IMR-90 (cell line): ENCODE measurements around the gene E2F4. TPM values are rescaled to one million over a fixed set of nuclear protein-coding genes. Genes with fewer than 3 reads are reported as not detected.

Experiments used
- ATAC-seq: fragments of 200-7000 bp; cut with Tn5 transposase; 2 replicates; pipeline ENCODE4 v1.9.1; 2020; ENCODE audit warnings: low read depth, mild to moderate bottlenecking, moderate library complexity
- BruUV-seq: library from RNA; stranded (reverse); fragments of 400-500 nt; replicated peaks from 2 replicates; lab custom pipeline; 2021; lab: Mats Ljungman, UMichigan
- CTCF ChIA-PET: fragments of 300-600 bp; formaldehyde crosslinking; extraction: SDS; loops from one replicate; lab custom pipeline; 2021; ENCODE audit warnings: antibody characterized with exemption; lab: Yijun Ruan, JAX
- POLR2A ChIA-PET: fragments of 300-600 bp; sonication (Branson Sonifier 250); formaldehyde crosslinking; loops from one replicate; lab custom pipeline; 2022; ENCODE audit warnings: antibody characterized with exemption; ENCODE audit not compliant: unreplicated experiment; lab: Charles Lee
- DNase-seq: peaks from one replicate; pipeline ENCODE4 v3.0.0; 2013
- H2AFZ ChIP-seq: replicated peaks from 2 replicates; pipeline ENCODE3; 2013; ENCODE audit warnings: low read length, mild to moderate bottlenecking; ENCODE audit not compliant: poor library complexity
- H2AK5ac ChIP-seq: 2 replicates; pipeline ENCODE4 v1.6.1; 2013; ENCODE audit warnings: low read depth, low read length, inconsistent platforms
- H2AK9ac ChIP-seq: replicated peaks from 2 replicates; pipeline ENCODE3; 2013; ENCODE audit warnings: mild to moderate bottlenecking, low read depth, low read length, moderate library complexity; ENCODE audit not compliant: poor library complexity
- H2BK120ac ChIP-seq: 2 replicates; pipeline ENCODE4 v1.6.1; 2013; ENCODE audit warnings: low read depth, low read length, inconsistent platforms
- H2BK15ac ChIP-seq: 3 replicates; pipeline ENCODE4 v1.6.1; 2013; ENCODE audit warnings: low read depth, low read length, inconsistent platforms
- H2BK20ac ChIP-seq: 2 replicates; pipeline ENCODE4 v1.6.1; 2013; ENCODE audit warnings: low read depth, mild to moderate bottlenecking, inconsistent platforms, low read length, moderate library complexity
- H2BK5ac ChIP-seq: 2 replicates; pipeline ENCODE4 v1.6.1; 2013; ENCODE audit warnings: mild to moderate bottlenecking, low read depth, low read length, inconsistent platforms; ENCODE audit not compliant: poor library complexity, severe bottlenecking
- H3K14ac ChIP-seq: replicated peaks from 2 replicates; pipeline ENCODE4 v1.6.1; 2013; ENCODE audit warnings: low read depth, low read length, inconsistent platforms
- H3K18ac ChIP-seq: 2 replicates; pipeline ENCODE4 v1.6.1; 2013; ENCODE audit warnings: low read depth, low read length, control low read depth
- H3K23ac ChIP-seq: 2 replicates; pipeline ENCODE4 v1.6.1; 2013; ENCODE audit warnings: low read depth, low read length, inconsistent platforms
- H3K27ac ChIP-seq: 2 replicates; pipeline ENCODE4 v1.5.1; 2013; ENCODE audit warnings: mild to moderate bottlenecking, control low read depth, low read length; ENCODE audit not compliant: insufficient read depth
- H3K27me3 ChIP-seq: 2 replicates; pipeline ENCODE4 v1.6.1; 2013; ENCODE audit warnings: low read length; ENCODE audit not compliant: control insufficient read depth, insufficient read depth
- H3K36me3 ChIP-seq: 2 replicates; pipeline ENCODE4 v1.6.1; 2013; ENCODE audit warnings: low read length, mixed read lengths; ENCODE audit not compliant: control insufficient read depth, insufficient read depth
- H3K4ac ChIP-seq: 2 replicates; pipeline ENCODE4 v1.6.1; 2013; ENCODE audit warnings: low read depth, low read length, inconsistent platforms
- H3K4me1 ChIP-seq: 2 replicates; pipeline ENCODE4 v1.6.1; 2013; ENCODE audit warnings: low read length, mixed read lengths; ENCODE audit not compliant: control insufficient read depth, insufficient read depth
- H3K4me2 ChIP-seq: 2 replicates; pipeline ENCODE4 v1.6.1; 2013; ENCODE audit warnings: low read depth, mild to moderate bottlenecking, control low read depth, low read length, moderate library complexity
- H3K4me3 ChIP-seq: 2 replicates; pipeline ENCODE4 v1.5.1; 2013; ENCODE audit warnings: low read depth, mild to moderate bottlenecking, control low read depth, low read length, moderate library complexity; ENCODE audit not compliant: insufficient read depth
- H3K56ac ChIP-seq: 2 replicates; pipeline ENCODE4 v1.6.1; 2013; ENCODE audit warnings: low read length, inconsistent platforms; ENCODE audit not compliant: insufficient read depth; ENCODE audit errors: extremely low read depth
- H3K79me1 ChIP-seq, 2 experiments: 2 replicates each; pipeline ENCODE4 v1.6.1; 2013; ENCODE audit warnings: low read length in 2 of 2, inconsistent platforms in 1 of 2, low read depth in 1 of 2
- H3K9ac ChIP-seq: 2 replicates; pipeline ENCODE4 v1.6.1; 2013; ENCODE audit warnings: low read depth, low read length, control low read depth
- H3K9me1 ChIP-seq: 2 replicates; pipeline ENCODE4 v1.6.1; 2013; ENCODE audit warnings: low read length, inconsistent platforms; ENCODE audit not compliant: insufficient read depth
- H3K9me3 ChIP-seq: 2 replicates; pipeline ENCODE4 v1.6.1; 2013; ENCODE audit warnings: low read length; ENCODE audit not compliant: control insufficient read depth, insufficient read depth
- H4K20me1 ChIP-seq: 2 replicates; pipeline ENCODE4 v1.6.1; 2013; ENCODE audit warnings: low read length, inconsistent platforms; ENCODE audit not compliant: insufficient read depth
- H4K5ac ChIP-seq: 2 replicates; pipeline ENCODE4 v1.6.1; 2013; ENCODE audit warnings: mild to moderate bottlenecking, low read depth, low read length, control low read depth
- H4K8ac ChIP-seq, 2 experiments: 2 replicates each; pipeline ENCODE4 v1.6.1; 2013; ENCODE audit warnings: low read depth in 2 of 2, low read length in 2 of 2, control low read depth in 1 of 2, inconsistent platforms in 1 of 2
- H4K91ac ChIP-seq: 2 replicates; pipeline ENCODE4 v1.6.1; 2013; ENCODE audit warnings: low read depth, low read length, inconsistent platforms; ENCODE audit not compliant: insufficient read depth
- BHLHE40 ChIP-seq: fragments of 150-350 bp; IDR thresholded peaks from 2 replicates; pipeline ENCODE4 v1.6.1; 2016; ENCODE audit warnings: mild to moderate bottlenecking, low read depth, low read length
- MAFK ChIP-seq: IDR thresholded peaks from 2 replicates; pipeline ENCODE4 v1.6.1; 2012; ENCODE audit warnings: low read depth, low read length, improper control_type of control experiment
- MXI1 ChIP-seq: IDR thresholded peaks from 2 replicates; pipeline ENCODE4 v1.6.1; 2012; ENCODE audit warnings: low read depth, mild to moderate bottlenecking, low read length, moderate library complexity, borderline replicate concordance
- POLR2A ChIP-seq: IDR thresholded peaks from 2 replicates; pipeline ENCODE4 v1.6.1; 2012; ENCODE audit warnings: mild to moderate bottlenecking, low read depth, low read length
- RAD21 ChIP-seq: IDR thresholded peaks from 2 replicates; pipeline ENCODE4 v1.6.1; 2012; ENCODE audit warnings: low read length, improper control_type of control experiment
- RCOR1 ChIP-seq: IDR thresholded peaks from 2 replicates; pipeline ENCODE4 v1.6.1; 2012; ENCODE audit warnings: mild to moderate bottlenecking, low read length, improper control_type of control experiment; ENCODE audit not compliant: insufficient replicate concordance
- RFX5 ChIP-seq: IDR thresholded peaks from 2 replicates; pipeline ENCODE4 v1.8.0; 2012; ENCODE audit warnings: low read depth, mild to moderate bottlenecking, low read length, moderate library complexity
- WGBS, 2 experiments: methylation state at CpG; one replicate each; pipeline versions ENCODE4 v1.1.5 to v1.1.7; 2013; ENCODE audit warnings: missing lambda C conversion rate in 2 of 2; ENCODE audit not compliant: insufficient read length in 1 of 2; ENCODE audit errors: extremely low coverage in 2 of 2; 5-methylcytosine and 5-hydroxymethylcytosine counted together
- dilution Hi-C: fragments of 300-500 bp; cut with HindIII; formaldehyde crosslinking; loops from one replicate; pipeline ENCODE4 v1.14.3; 2018; ENCODE audit warnings: low sequenced_read_pairs; ENCODE audit not compliant: unreplicated experiment
- in situ Hi-C: fragments of 300-500 bp; cut with MboI; formaldehyde crosslinking; loops from 3 replicates; pipeline ENCODE4 v1.14.3; 2019; ENCODE audit warnings: low sequenced_read_pairs, inconsistent platforms, mixed read lengths
- intact Hi-C: fragments of 100-400 bp; cut with micrococcal nuclease; formaldehyde crosslinking; loops from 2 replicates; pipeline ENCODE4 v1.10.0; 2022
- polyA plus RNA-seq, 3 experiments: library from polyadenylated mRNA; depleted of rRNA; stranded (reverse); fragments of >200 nt; gene quantifications; 2 replicates each; pipeline ENCODE4 v1.2.3, GENCODE V29; 2012; ENCODE audit warnings: low replicate concordance in 1 of 3
- total RNA-seq: library from RNA; depleted of rRNA; stranded (reverse); fragments of >200 nt; gene quantifications from 2 replicates; pipeline ENCODE4 v1.2.3, GENCODE V29; 2012
- TF ChIP-seq, protein P1 (sequence below): conservative IDR thresholded peaks from 2 replicates; pipeline ENCODE4 v1.5.1; 2012; ENCODE audit warnings: mild to moderate bottlenecking, low read depth, low read length, improper control_type of control experiment

E2F4 gene
- total and polyA plus RNA-seq, 2 of the 4 experiments (the other 2 are of a cell fraction) = 63.4 to 103 TPM

DNA sequence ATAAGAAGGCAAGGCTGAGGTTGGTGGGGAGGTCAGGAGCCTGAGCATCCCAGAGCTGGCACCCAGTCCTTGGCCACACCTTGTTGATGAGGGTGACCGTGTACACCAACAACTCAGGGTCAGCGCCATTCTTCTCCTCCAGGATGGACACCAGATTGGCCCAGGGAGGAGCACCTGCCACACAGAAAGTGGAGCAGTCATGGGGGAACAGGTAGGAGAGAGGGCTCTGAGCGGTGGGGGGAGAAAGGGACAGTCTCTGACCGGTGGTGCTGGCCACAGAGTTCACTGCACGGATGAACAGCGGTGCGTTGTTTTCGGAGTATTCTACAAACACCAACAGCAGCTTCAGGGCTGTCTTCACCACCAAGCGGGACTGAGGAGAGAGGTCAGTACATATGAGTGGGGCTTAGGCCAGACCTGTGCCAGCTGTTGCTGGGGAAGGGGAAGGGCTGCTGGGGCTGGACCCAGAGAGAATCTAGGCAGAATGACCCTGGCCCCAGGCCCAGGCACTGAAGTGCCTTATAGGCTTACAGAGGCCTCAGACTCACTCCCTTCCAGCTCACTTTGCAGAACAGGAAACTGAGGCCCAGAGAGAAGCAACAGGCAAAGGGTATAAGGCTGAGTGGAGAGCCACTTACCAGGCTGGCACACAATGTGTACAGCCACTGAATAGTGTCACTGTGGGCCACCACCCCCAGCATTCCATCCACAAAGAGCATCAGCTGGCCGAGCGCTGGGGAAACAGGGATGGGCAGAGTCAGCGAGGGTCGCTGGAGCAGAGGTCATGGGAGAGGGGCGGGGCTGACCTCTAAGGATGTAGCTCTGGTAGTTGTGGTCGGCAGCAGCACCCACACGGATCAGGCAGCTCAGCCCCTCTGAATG, 45.7 kb downstream of the E2F4 start:
- Histone ChIP-seq H3K4me3 (no peak overlapping the region), H2AFZ (no peak overlapping the region), H3K23ac (no peak overlapping the region), H3K27ac (no peak overlapping the region), H2BK5ac (no peak overlapping the region), H3K18ac (no peak overlapping the region), H4K91ac (no peak overlapping the region), H2AK5ac (no peak overlapping the region), H3K56ac (no peak overlapping the region), H3K9me3 (no peaks in the 10 kb centered on the region), H3K36me3 (peaks cover 52% of the 10 kb centered on the region), H4K20me1 (no peaks in the 10 kb centered on the region; the same call in 1 of the 2 replicates), H3K4ac (no peak overlapping the region), H3K4me2 (no peak overlapping the region), H3K14ac (no peak overlapping the region), H2AK9ac (no peak overlapping the region), H3K4me1 (peaks cover 21% of the 10 kb centered on the region), H3K79me1 (peaks cover 30 to 66% of the 10 kb centered on the region in 2 experiments; a peak in 3 of 4 replicates), H3K27me3 (no peaks in the 10 kb centered on the region), H4K8ac (no peak overlapping the region), H2BK15ac (no peak overlapping the region), H2BK20ac (no peak overlapping the region), H3K9ac (no peak overlapping the region), H2BK120ac (no peak overlapping the region), H3K9me1 (peaks cover 26% of the 10 kb centered on the region), H4K5ac (no peak overlapping the region)
- 90% methylated on average over 2 of the region's 16 CpGs; no CpG with 5 or more reads in 1 of the 2 experiments for WGBS, 2 experiments
- no TSS peak for BruUV-seq
- POLR2A ChIA-PET = no interaction called here
- CTCF ChIA-PET = no interaction called here
- intact Hi-C loops (no loop called here), dilution Hi-C loops (no loop called here), in situ Hi-C loops (no loop called here)
- TF ChIP-seq RCOR1 = no peak
- no peak for TF ChIP-seq MAFK
- TF ChIP-seq BHLHE40 = no peak
- TF ChIP-seq, protein P1, sequence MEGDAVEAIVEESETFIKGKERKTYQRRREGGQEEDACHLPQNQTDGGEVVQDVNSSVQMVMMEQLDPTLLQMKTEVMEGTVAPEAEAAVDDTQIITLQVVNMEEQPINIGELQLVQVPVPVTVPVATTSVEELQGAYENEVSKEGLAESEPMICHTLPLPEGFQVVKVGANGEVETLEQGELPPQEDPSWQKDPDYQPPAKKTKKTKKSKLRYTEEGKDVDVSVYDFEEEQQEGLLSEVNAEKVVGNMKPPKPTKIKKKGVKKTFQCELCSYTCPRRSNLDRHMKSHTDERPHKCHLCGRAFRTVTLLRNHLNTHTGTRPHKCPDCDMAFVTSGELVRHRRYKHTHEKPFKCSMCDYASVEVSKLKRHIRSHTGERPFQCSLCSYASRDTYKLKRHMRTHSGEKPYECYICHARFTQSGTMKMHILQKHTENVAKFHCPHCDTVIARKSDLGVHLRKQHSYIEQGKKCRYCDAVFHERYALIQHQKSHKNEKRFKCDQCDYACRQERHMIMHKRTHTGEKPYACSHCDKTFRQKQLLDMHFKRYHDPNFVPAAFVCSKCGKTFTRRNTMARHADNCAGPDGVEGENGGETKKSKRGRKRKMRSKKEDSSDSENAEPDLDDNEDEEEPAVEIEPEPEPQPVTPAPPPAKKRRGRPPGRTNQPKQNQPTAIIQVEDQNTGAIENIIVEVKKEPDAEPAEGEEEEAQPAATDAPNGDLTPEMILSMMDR = no peak
- TF ChIP-seq MXI1 = no peak
- TF ChIP-seq RFX5 = no peak
- TF ChIP-seq RAD21 = no peak
- TF ChIP-seq POLR2A = no peak
- DNase-seq (no peak), ATAC-seq (no peak)
